Measurements from ENCODE around the gene HBA1.
"Not testable (repeated sequence)": the region's sequence is repeated elsewhere in the genome, so short reads cannot be mapped to it uniquely, and the experiment has no call there.

HBA1 gene

GRCh38 chr16:159136-159849 is 17.2 kb upstream of the HBA1 start:
- no peak for DNase-seq (ENCODE audit: low read depth)

GRCh38 chr16:160242-160641 is 16.2 kb upstream of the HBA1 start:
- DNase-seq (ENCODE audit: low read depth) = not testable (repeated sequence)

GRCh38 chr16:160691-161190 is 15.7 kb upstream of the HBA1 start:
- no peak for DNase-seq (ENCODE audit: low read depth)

- DNase-seq (ENCODE audit: low read depth) = no peak
Measured at GRCh38 chr16:162271-162991, 14.0 kb upstream of the HBA1 start.

- DNase-seq (ENCODE audit: low read depth) = not testable (repeated sequence)
Measured at GRCh38 chr16:163139-163538, 13.3 kb upstream of the HBA1 start.

- not testable (repeated sequence) for DNase-seq (ENCODE audit: low read depth)
Measured at GRCh38 chr16:163696-164095, 12.8 kb upstream of the HBA1 start.

- DNase-seq (ENCODE audit: low read depth) = not testable (repeated sequence)
Measured at GRCh38 chr16:164134-164823, 12.2 kb upstream of the HBA1 start.

GRCh38 chr16:164827-165538 is 11.5 kb upstream of the HBA1 start:
- DNase-seq (ENCODE audit: low read depth) = no peak

GRCh38 chr16:165539-166374 is 10.7 kb upstream of the HBA1 start, which contains the start of gene HBM:
HBM (plus strand) TSS chr16:165978; CDS start chr16:165998, 20 bp downstream.
- no peak for DNase-seq (ENCODE audit: low read depth)

- DNase-seq (ENCODE audit: low read depth) = no peak
Measured at GRCh38 chr16:166375-167121, 9.9 kb upstream of the HBA1 start.

- no peak for DNase-seq (ENCODE audit: low read depth)
Measured at GRCh38 chr16:167122-167690, 9.3 kb upstream of the HBA1 start.

- DNase-seq (ENCODE audit: low read depth) = no peak
Measured at GRCh38 chr16:168424-168823, 8.1 kb upstream of the HBA1 start.

GRCh38 chr16:169014-169413 is 7.5 kb upstream of the HBA1 start:
- no peak for DNase-seq (ENCODE audit: low read depth)

GRCh38 chr16:170088-170507 is 6.4 kb upstream of the HBA1 start:
- not testable (repeated sequence) for DNase-seq (ENCODE audit: low read depth)

GRCh38 chr16:170788-171187 is 5.7 kb upstream of the HBA1 start:
- no peak for DNase-seq (ENCODE audit: low read depth)

GRCh38 chr16:172374-172941 is 4.0 kb upstream of the HBA1 start, which contains the start of gene HBA2:
HBA2 (plus strand) TSS chr16:172876; CDS start chr16:172913, 37 bp downstream.
- not testable (repeated sequence) for DNase-seq (ENCODE audit: low read depth)

GRCh38 chr16:173211-173854 is 3.1 kb upstream of the HBA1 start:
- not testable (repeated sequence) for DNase-seq (ENCODE audit: low read depth)

- not testable (repeated sequence) for DNase-seq (ENCODE audit: low read depth)
Measured at GRCh38 chr16:173928-174769, 2.3 kb upstream of the HBA1 start.

Data from T-helper 22 cell (primary cell).